A673 (cell line): ENCODE results near the gene PHF20. TPM values are rescaled to one million over a fixed set of nuclear protein-coding genes. Genes with fewer than 3 reads are reported as not detected.

Source experiments
- BruUV-seq: library from RNA; stranded (reverse); fragments of 400-500 nt; replicated peaks from 2 replicates; lab custom pipeline; 2021; lab: Mats Ljungman, UMichigan
- CTCF ChIA-PET: fragments of 300-600 bp; sonication (Branson Sonifier 250); formaldehyde crosslinking; loops from one replicate; lab custom pipeline; 2022; ENCODE audit warnings: antibody characterized with exemption; lab: Charles Lee
- POLR2A ChIA-PET: fragments of 300-600 bp; sonication (Branson Sonifier 250); formaldehyde crosslinking; loops from one replicate; lab custom pipeline; 2022; ENCODE audit warnings: antibody characterized with exemption; ENCODE audit not compliant: low non-redundant PET; lab: Charles Lee
- DNase-seq: peaks from one replicate; pipeline ENCODE4 v3.0.0-alpha.2; 2015; ENCODE audit warnings: low spot score
- H3K27ac ChIP-seq: fragments of 200-600 bp; sonication (generic); 2 replicates; pipeline ENCODE4 v1.5.1; 2016; ENCODE audit warnings: mixed run types, low read depth, mild to moderate bottlenecking, mixed read lengths, antibody characterized with exemption, low read length; ENCODE audit not compliant: poor library complexity, severe bottlenecking
- H3K27me3 ChIP-seq: fragments of 200-600 bp; sonication (generic); replicated peaks from 2 replicates; pipeline ENCODE4 v1.6.1; 2017; ENCODE audit warnings: mixed run types, low read depth, mild to moderate bottlenecking, mixed read lengths, antibody characterized with exemption, low read length; ENCODE audit not compliant: insufficient read depth, poor library complexity
- H3K36me3 ChIP-seq: fragments of 200-600 bp; sonication (generic); 2 replicates; pipeline ENCODE4 v1.6.1; 2016; ENCODE audit warnings: mixed run types, mild to moderate bottlenecking, mixed read lengths, antibody characterized with exemption, low read length; ENCODE audit not compliant: insufficient read depth, poor library complexity, severe bottlenecking
- H3K4me1 ChIP-seq: fragments of 200-600 bp; sonication (generic); 2 replicates; pipeline ENCODE4 v1.6.1; 2017; ENCODE audit warnings: mixed run types, mild to moderate bottlenecking, mixed read lengths, antibody characterized with exemption, low read length; ENCODE audit not compliant: insufficient read depth, poor library complexity, severe bottlenecking
- H3K4me3 ChIP-seq: fragments of 200-600 bp; sonication (generic); 2 replicates; pipeline ENCODE4 v1.5.1; 2016; ENCODE audit warnings: low read depth, mixed run types, mild to moderate bottlenecking, mixed read lengths, low read length; ENCODE audit not compliant: poor library complexity, severe bottlenecking
- H3K9me3 ChIP-seq: fragments of 200-600 bp; sonication (generic); 2 replicates; pipeline ENCODE4 v1.6.1; 2016; ENCODE audit warnings: mixed run types, low read depth, mild to moderate bottlenecking, mixed read lengths, antibody characterized with exemption, low read length; ENCODE audit not compliant: poor library complexity, severe bottlenecking
- EZH2 ChIP-seq: fragments of 200-600 bp; sonication (generic); IDR thresholded peaks from 2 replicates; pipeline ENCODE4 v1.6.1; 2017; ENCODE audit warnings: borderline replicate concordance, low read depth, mild to moderate bottlenecking, mixed read lengths, antibody characterized with exemption, low read length; ENCODE audit not compliant: poor library complexity, severe bottlenecking
- intact Hi-C: fragments of 100-400 bp; cut with micrococcal nuclease; formaldehyde crosslinking; loops from one replicate; pipeline ENCODE4 v1.10.0; 2022; ENCODE audit not compliant: unreplicated experiment
- total RNA-seq: library from RNA; stranded (reverse); gene quantifications from 2 replicates; pipeline ENCODE4 v1.2.3, GENCODE V29; 2021
- TF ChIP-seq, protein P1 (sequence below): fragments of 300-800, 200-600 bp; sonication (generic); conservative IDR thresholded peaks from 2 replicates; pipeline ENCODE4 v1.5.1; 2017; ENCODE audit warnings: low read depth, mild to moderate bottlenecking, antibody characterized with exemption, low read length, moderate library complexity, mixed read lengths

The PHF20 gene
- total RNA-seq, 1 experiment from 2014 or later = 43.0 TPM

DNA sequence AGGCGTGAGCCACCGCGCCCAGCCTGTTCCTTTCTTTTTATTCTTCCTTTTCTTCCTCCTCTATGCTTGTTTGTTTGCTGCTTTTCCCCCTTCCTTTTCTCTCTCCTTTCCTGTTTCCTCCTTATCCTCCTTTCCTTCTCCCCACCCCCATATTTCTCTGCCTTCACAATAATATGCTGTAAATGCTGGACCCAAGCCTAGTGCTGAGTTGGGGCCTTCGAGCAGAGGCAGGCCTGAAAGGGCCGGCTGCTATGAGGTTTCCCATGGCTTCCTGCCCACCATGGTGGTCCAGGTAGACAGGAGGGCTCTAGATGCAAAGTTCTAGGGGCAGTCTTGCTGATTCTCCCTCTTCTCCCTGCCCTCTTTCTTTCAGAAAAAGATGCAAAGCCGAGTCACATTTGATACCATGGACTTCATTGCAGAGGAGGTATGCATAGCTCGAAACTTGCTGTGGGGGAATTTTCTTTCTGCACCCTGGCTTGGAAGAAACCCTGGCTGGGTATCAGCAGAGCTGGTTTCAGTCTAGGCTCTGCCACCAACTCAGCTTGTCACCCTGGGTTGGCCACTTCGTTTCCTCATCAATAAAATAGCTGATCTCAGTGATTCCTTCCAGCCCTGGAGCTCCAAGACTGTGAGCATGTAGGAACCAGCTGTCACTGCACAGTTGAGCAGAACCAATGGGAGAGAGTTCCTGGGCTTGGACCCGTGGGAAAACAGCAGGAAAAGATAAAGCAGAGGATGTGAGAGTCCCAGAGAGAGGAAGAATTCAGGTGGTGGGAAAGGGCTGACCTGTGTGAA is 204.0 kb downstream of the PHF20 start:
- no peaks in the 10 kb centered on the region for H3K9me3 ChIP-seq
- H3K36me3 ChIP-seq = no peaks in the 10 kb centered on the region
- DNase-seq = no peak
- H3K27ac ChIP-seq = no peak overlapping the region
- BruUV-seq = no TSS peak
- TF ChIP-seq, protein P1, sequence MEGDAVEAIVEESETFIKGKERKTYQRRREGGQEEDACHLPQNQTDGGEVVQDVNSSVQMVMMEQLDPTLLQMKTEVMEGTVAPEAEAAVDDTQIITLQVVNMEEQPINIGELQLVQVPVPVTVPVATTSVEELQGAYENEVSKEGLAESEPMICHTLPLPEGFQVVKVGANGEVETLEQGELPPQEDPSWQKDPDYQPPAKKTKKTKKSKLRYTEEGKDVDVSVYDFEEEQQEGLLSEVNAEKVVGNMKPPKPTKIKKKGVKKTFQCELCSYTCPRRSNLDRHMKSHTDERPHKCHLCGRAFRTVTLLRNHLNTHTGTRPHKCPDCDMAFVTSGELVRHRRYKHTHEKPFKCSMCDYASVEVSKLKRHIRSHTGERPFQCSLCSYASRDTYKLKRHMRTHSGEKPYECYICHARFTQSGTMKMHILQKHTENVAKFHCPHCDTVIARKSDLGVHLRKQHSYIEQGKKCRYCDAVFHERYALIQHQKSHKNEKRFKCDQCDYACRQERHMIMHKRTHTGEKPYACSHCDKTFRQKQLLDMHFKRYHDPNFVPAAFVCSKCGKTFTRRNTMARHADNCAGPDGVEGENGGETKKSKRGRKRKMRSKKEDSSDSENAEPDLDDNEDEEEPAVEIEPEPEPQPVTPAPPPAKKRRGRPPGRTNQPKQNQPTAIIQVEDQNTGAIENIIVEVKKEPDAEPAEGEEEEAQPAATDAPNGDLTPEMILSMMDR = no peak
- no peak for TF ChIP-seq EZH2
- ChIA-PET CTCF (interaction anchor here (0.6 to 1.4 kb wide), 3 partner anchors 9 to 613 kb away, joined by 3 to 11 read pairs (median 3); no protein-coding TSS in a partner anchor), POLR2A (no interaction called here)
- no peaks in the 10 kb centered on the region for H3K4me1 ChIP-seq
- no peaks in the 10 kb centered on the region for H3K27me3 ChIP-seq
- intact Hi-C loops = no loop called here
- no peak overlapping the region for H3K4me3 ChIP-seq

DNA sequence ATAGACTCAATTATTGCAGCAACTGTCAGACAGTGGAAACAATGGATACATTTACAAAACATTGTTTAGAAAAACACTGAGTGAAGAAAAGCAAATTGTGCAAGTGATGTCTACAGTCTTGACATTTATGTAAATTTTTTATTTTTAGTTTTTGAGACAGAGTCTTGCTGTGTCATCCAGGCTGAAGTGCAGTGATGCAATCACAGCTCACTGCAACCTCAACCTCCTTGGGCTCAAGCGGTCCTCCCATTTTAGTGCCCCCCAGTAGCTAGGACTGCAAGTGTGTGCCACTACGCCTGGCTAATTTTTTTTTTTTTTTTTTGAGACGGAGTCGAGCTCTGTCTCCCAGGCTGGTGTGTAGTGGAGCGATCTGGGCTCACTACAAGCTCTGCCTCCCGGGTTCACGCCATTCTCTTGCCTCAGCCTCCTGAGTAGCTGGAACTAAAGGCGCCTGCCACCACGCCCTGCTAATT is 206.3 kb downstream of the PHF20 start:
- Histone ChIP-seq H3K36me3 (no peaks in the 10 kb centered on the region), H3K4me3 (no peak overlapping the region), H3K4me1 (no peaks in the 10 kb centered on the region), H3K9me3 (no peaks in the 10 kb centered on the region), H3K27me3 (no peaks in the 10 kb centered on the region), H3K27ac (no peak overlapping the region)
- POLR2A ChIA-PET = interaction anchor here (0.6 kb wide), 1 partner anchor 24 kb away, joined by 7 read pairs; the partner anchor contains the start of gene SCAND1
- DNase-seq = no peak
- no TSS peak for BruUV-seq
- intact Hi-C loops = no loop called here
- CTCF ChIA-PET = interaction anchor here (1.2 kb wide), 1 partner anchor 15 kb away, joined by 5 read pairs; no protein-coding TSS in a partner anchor
- TF ChIP-seq, protein P1 = no peak
- TF ChIP-seq EZH2 = no peak

DNA sequence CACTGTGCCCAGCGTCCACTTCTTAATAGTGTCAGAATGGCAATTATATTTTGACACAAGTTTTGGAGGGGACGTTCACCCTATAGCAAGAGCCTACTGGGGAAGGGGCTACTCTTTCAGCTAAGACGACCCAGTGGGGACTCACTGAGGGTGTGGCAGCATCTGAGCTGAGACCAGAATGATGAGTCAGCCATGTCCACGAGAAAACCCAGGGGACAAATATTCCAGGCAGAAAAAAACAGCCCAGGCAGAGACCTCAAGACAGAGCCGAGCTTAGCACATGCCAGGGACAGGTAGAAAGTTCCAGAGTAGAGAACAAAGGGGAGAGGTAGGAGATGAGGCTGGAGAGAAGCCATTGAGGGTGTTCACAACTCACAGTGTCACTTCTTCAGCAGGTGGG is 207.7 kb downstream of the PHF20 start:
- intact Hi-C loops = no loop called here
- TF ChIP-seq EZH2 = no peak
- no peaks in the 10 kb centered on the region for H3K4me1 ChIP-seq
- no peak overlapping the region for H3K27ac ChIP-seq
- H3K9me3 ChIP-seq = no peaks in the 10 kb centered on the region
- CTCF ChIA-PET = interaction anchor here (1.2 kb wide), 1 partner anchor 13 kb away, joined by 4 read pairs; no protein-coding TSS in a partner anchor
- POLR2A ChIA-PET = no interaction called here
- no peak for DNase-seq
- no peaks in the 10 kb centered on the region for H3K36me3 ChIP-seq
- no peak overlapping the region for H3K4me3 ChIP-seq
- H3K27me3 ChIP-seq = no peaks in the 10 kb centered on the region
- no TSS peak for BruUV-seq
